Measurements from ENCODE around the gene PARVB. TPM values are rescaled to one million over a fixed set of nuclear protein-coding genes. Genes with fewer than 3 reads are reported as not detected.

The PARVB gene
- total RNA-seq, 1 donor from 2014 or later, result 4.4 TPM

DNA sequence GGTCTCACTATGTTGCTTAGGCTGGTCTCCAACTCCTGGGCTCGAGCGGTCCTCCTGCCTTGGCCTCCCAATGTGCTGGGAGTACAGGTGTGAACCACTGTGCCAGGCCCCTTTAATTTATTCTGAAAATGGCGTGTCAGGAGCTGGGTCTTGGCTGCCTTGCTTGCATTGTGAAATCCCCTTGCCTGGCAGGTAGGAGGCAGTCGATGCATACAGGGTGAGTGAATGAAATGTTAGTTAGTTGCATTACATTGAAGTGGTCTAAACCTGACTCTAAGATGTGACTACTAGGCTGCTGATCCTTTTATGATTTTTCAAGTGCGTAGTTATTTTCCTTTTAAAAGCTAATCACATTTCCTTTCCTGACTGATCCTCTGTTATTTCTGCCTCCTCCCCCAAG, 42.9 kb downstream of the PARVB start:
- no peaks in the 10 kb centered on the region for H3K36me3 Mint-ChIP-seq (ENCODE audit: unreplicated experiment)
- H3K4me1 Mint-ChIP-seq (ENCODE audit: unreplicated experiment), result peaks cover 4% of the 10 kb centered on the region
- H3K27ac Mint-ChIP-seq (ENCODE audit: unreplicated experiment), result no peak overlapping the region
- no peaks in the 10 kb centered on the region for H3K27me3 Mint-ChIP-seq (ENCODE audit: unreplicated experiment)
- no peaks in the 10 kb centered on the region for H3K9me3 Mint-ChIP-seq (ENCODE audit: unreplicated experiment)
- no peak overlapping the region for H3K4me3 Mint-ChIP-seq (ENCODE audit: unreplicated experiment)
- TF ChIP-seq, protein P1, sequence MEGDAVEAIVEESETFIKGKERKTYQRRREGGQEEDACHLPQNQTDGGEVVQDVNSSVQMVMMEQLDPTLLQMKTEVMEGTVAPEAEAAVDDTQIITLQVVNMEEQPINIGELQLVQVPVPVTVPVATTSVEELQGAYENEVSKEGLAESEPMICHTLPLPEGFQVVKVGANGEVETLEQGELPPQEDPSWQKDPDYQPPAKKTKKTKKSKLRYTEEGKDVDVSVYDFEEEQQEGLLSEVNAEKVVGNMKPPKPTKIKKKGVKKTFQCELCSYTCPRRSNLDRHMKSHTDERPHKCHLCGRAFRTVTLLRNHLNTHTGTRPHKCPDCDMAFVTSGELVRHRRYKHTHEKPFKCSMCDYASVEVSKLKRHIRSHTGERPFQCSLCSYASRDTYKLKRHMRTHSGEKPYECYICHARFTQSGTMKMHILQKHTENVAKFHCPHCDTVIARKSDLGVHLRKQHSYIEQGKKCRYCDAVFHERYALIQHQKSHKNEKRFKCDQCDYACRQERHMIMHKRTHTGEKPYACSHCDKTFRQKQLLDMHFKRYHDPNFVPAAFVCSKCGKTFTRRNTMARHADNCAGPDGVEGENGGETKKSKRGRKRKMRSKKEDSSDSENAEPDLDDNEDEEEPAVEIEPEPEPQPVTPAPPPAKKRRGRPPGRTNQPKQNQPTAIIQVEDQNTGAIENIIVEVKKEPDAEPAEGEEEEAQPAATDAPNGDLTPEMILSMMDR (IDR thresholded peaks at IDR 0.05), result no peak
- no peak for DNase-seq (ENCODE audit: extremely low spot score, unreplicated experiment)

DNA sequence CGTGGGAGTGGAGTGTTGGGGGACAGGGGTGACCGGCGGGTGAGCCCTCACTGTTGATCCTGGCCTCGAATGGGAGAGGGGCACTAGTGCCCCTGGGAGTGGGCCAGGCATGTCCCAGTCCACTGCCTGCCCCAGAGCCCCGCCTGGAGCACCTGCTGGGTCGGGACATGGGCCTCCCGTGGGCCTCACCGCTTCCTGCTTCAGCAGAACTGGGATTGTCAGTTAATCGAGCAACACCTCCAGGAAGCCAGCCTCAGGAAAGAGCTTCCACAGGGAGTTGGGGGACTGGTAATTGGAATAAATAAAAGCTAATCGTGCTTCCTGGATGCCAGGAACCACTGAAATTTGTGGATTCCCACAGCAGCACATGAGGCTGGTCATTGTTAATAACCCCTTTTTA, 43.8 kb downstream of the PARVB start:
- TF ChIP-seq, protein P1 (IDR thresholded peaks at IDR 0.05), result no peak
- no peaks in the 10 kb centered on the region for H3K9me3 Mint-ChIP-seq (ENCODE audit: unreplicated experiment)
- H3K27ac Mint-ChIP-seq (ENCODE audit: unreplicated experiment), result no peak overlapping the region
- no peak overlapping the region for H3K4me3 Mint-ChIP-seq (ENCODE audit: unreplicated experiment)
- H3K36me3 Mint-ChIP-seq (ENCODE audit: unreplicated experiment), result no peaks in the 10 kb centered on the region
- H3K27me3 Mint-ChIP-seq (ENCODE audit: unreplicated experiment), result no peaks in the 10 kb centered on the region
- peaks cover 4% of the 10 kb centered on the region for H3K4me1 Mint-ChIP-seq (ENCODE audit: unreplicated experiment)
- no peak for DNase-seq (ENCODE audit: extremely low spot score, unreplicated experiment)

DNA sequence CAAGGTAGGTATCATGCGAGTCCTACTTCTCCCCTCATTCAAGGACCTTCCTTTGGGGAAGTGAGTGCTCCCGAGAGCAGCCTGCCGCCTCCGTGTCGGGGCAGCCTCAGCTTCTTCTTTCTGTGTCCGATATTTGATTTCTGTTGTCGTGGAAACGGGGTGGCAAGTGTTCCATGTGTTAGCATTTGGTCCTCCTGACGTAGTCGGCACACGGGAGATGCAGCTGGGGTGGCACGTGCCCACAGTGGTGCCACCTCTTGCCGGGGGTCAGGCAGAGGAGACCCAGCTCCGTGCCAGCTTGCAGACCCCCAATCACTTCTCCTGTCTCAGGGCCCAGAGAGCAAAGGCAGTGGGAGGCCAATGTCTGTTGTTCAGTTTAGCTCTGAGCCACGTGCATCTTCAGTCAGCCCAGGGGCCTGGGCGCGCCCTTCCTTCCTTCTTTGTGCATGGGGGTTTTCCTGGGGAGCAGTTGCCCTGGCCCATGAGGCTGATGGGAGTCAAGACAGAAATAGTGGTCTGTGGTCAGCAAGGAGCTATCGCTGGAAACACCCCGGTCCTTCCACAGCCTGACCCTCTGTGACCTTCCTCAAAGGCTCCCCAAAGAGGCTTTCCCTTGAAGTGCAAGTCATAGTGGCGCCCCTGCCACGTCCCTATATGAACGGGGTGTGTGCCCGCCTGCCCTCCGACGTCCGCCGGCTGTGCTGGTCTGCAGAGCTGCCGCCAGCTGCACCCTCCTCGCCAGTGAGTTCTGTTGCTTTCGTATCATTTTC, 44.5 kb downstream of the PARVB start:
- H3K4me1 Mint-ChIP-seq (ENCODE audit: unreplicated experiment), result peaks cover 4% of the 10 kb centered on the region
- DNase-seq (ENCODE audit: extremely low spot score, unreplicated experiment), result no peak
- no peak overlapping the region for H3K4me3 Mint-ChIP-seq (ENCODE audit: unreplicated experiment)
- TF ChIP-seq, protein P1 (IDR thresholded peaks at IDR 0.05), result no peak
- no peaks in the 10 kb centered on the region for H3K36me3 Mint-ChIP-seq (ENCODE audit: unreplicated experiment)
- no peaks in the 10 kb centered on the region for H3K27me3 Mint-ChIP-seq (ENCODE audit: unreplicated experiment)
- no peak overlapping the region for H3K27ac Mint-ChIP-seq (ENCODE audit: unreplicated experiment)
- no peaks in the 10 kb centered on the region for H3K9me3 Mint-ChIP-seq (ENCODE audit: unreplicated experiment)

DNA sequence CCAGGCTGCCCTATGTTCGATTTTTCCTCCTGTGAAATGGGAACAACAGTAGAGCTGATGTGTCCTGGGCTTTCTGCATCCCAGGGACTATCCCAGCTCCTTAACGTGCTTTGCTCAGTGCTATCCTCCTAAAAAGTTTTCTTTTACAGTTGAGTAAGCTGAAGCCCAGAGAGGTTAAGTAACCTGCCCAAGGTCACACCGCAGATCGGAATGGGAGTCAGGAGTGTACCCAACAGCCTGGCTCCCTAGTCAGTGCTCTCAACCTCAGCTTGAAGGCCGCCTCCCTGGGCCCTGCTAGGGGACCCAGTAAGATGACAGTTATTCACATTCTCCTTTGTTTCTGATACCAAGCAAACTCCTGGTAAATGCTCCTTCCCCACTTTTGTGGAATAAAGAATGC, 45.9 kb downstream of the PARVB start:
- peaks cover 4% of the 10 kb centered on the region for H3K4me1 Mint-ChIP-seq (ENCODE audit: unreplicated experiment)
- no peaks in the 10 kb centered on the region for H3K27me3 Mint-ChIP-seq (ENCODE audit: unreplicated experiment)
- TF ChIP-seq, protein P1 (IDR thresholded peaks at IDR 0.05), result no peak
- H3K36me3 Mint-ChIP-seq (ENCODE audit: unreplicated experiment), result no peaks in the 10 kb centered on the region
- H3K27ac Mint-ChIP-seq (ENCODE audit: unreplicated experiment), result no peak overlapping the region
- no peaks in the 10 kb centered on the region for H3K9me3 Mint-ChIP-seq (ENCODE audit: unreplicated experiment)
- DNase-seq (ENCODE audit: extremely low spot score, unreplicated experiment), result no peak
- H3K4me3 Mint-ChIP-seq (ENCODE audit: unreplicated experiment), result no peak overlapping the region

DNA sequence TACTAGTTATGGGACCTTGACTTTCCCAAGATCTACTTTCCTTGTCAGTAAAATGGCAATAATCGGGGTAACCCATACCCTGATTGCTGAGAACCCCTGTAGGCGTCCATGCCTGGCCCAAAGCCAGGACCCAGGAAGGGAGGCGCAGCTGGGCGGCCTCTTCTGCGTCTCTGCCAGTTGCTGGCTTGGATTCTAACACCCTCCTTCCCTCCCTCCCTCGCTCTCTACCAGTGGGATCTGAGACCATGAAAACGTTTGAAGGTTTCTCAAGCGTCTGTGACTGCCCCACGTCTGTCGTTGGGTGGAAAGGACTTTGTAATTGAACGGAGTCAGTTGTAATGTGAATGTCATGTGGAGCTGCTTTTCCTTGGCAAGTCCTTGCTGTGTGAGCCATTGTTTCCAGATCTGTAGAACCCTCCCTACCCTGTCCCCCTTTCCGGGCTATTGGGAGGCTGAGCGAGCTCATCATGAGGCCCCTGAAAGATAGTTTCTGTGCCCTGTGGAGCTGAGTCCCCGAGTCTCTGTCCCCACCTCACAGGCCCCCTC, 47.8 kb downstream of the PARVB start:
- no peak for DNase-seq (ENCODE audit: extremely low spot score, unreplicated experiment)
- no peaks in the 10 kb centered on the region for H3K27me3 Mint-ChIP-seq (ENCODE audit: unreplicated experiment)
- peaks cover 4% of the 10 kb centered on the region for H3K4me1 Mint-ChIP-seq (ENCODE audit: unreplicated experiment)
- no peaks in the 10 kb centered on the region for H3K9me3 Mint-ChIP-seq (ENCODE audit: unreplicated experiment)
- no peak overlapping the region for H3K27ac Mint-ChIP-seq (ENCODE audit: unreplicated experiment)
- no peak overlapping the region for H3K4me3 Mint-ChIP-seq (ENCODE audit: unreplicated experiment)
- no peaks in the 10 kb centered on the region for H3K36me3 Mint-ChIP-seq (ENCODE audit: unreplicated experiment)
- TF ChIP-seq, protein P1 (IDR thresholded peaks at IDR 0.05), result no peak
